HG03558 (cell line): ENCODE measurements around the gene HSPA12A.

Experiments used
- ATAC-seq: cut with Tn5 transposase; IDR thresholded peaks from one replicate; pipeline ENCODE4 v1.9.1; 2021; ENCODE audit warnings: moderate number of reproducible peaks; ENCODE audit not compliant: unreplicated experiment; ENCODE audit errors: extremely low read depth

The HSPA12A gene

GRCh38 chr10:116698364-116698763 lies 44.0 kb downstream of the HSPA12A start:
- ATAC-seq, result no peak

- no peak for ATAC-seq
Measured at GRCh38 chr10:116697816-116698215, 44.5 kb downstream of the HSPA12A start.

- no peak for ATAC-seq
Measured at GRCh38 chr10:116696919-116697318, 45.4 kb downstream of the HSPA12A start.

GRCh38 chr10:116694927-116695268 lies 47.5 kb downstream of the HSPA12A start:
- ATAC-seq, result no peak

GRCh38 chr10:116694243-116694926 lies 48.0 kb downstream of the HSPA12A start:
- no peak for ATAC-seq

GRCh38 chr10:116692225-116692624 lies 50.1 kb downstream of the HSPA12A start:
- no peak for ATAC-seq

GRCh38 chr10:116691635-116692034 lies 50.7 kb downstream of the HSPA12A start:
- no peak for ATAC-seq

GRCh38 chr10:116690356-116691322 lies 51.7 kb downstream of the HSPA12A start:
- ATAC-seq, result no peak

- no peak for ATAC-seq
Measured at GRCh38 chr10:116689744-116690143, 52.6 kb downstream of the HSPA12A start.

- ATAC-seq, result no peak
Measured at GRCh38 chr10:116688741-116689495, 53.4 kb downstream of the HSPA12A start.

- ATAC-seq, result no peak
Measured at GRCh38 chr10:116688241-116688711, 54.1 kb downstream of the HSPA12A start.

GRCh38 chr10:116687633-116688032 lies 54.7 kb downstream of the HSPA12A start:
- no peak for ATAC-seq

- ATAC-seq, result no peak
Measured at GRCh38 chr10:116686632-116687031, 55.7 kb downstream of the HSPA12A start.

GRCh38 chr10:116685807-116686206 lies 56.6 kb downstream of the HSPA12A start:
- ATAC-seq, result no peak

- ATAC-seq, result no peak
Measured at GRCh38 chr10:116684781-116685180, 57.6 kb downstream of the HSPA12A start.

GRCh38 chr10:116683821-116684220 lies 58.5 kb downstream of the HSPA12A start:
- no peak for ATAC-seq

- ATAC-seq, result no peak
Measured at GRCh38 chr10:116683166-116683565, 59.2 kb downstream of the HSPA12A start.

- no peak for ATAC-seq
Measured at GRCh38 chr10:116679351-116679750, 63.0 kb downstream of the HSPA12A start.

GRCh38 chr10:116676633-116677032 lies 65.7 kb downstream of the HSPA12A start:
- ATAC-seq, result no peak

GRCh38 chr10:116676118-116676517 lies 66.2 kb downstream of the HSPA12A start:
- no peak for ATAC-seq
